ENCODE results near the gene CNTN4.

DNA sequence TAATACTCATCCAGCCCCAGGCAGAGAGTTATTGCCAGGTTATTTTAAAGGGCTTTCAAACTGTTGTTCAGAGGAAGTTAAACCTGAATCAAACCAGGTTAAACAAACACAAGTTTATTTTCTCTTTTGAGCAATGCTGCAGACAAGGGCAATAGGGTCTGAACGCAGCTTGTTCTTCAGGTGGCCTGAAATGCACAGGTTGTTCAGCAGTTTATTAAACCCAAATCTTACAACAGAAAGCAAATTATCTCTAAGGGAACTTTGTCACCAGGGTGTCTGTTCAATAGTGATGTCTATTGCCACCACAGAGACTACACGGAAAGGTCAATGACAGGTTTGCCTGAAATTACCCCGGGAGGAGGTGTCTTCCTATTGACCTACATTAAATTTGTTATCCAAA lies 877.5 kb downstream of the CNTN4 start:
- TF ChIP-seq CHD1 (IDR thresholded peaks at IDR 0.05; ENCODE audit: low read depth, low read length) (no peak), YY1 (IDR thresholded peaks at IDR 0.05; ENCODE audit: low read depth, low read length) (no peak)
- TF ChIP-seq, protein P1, sequence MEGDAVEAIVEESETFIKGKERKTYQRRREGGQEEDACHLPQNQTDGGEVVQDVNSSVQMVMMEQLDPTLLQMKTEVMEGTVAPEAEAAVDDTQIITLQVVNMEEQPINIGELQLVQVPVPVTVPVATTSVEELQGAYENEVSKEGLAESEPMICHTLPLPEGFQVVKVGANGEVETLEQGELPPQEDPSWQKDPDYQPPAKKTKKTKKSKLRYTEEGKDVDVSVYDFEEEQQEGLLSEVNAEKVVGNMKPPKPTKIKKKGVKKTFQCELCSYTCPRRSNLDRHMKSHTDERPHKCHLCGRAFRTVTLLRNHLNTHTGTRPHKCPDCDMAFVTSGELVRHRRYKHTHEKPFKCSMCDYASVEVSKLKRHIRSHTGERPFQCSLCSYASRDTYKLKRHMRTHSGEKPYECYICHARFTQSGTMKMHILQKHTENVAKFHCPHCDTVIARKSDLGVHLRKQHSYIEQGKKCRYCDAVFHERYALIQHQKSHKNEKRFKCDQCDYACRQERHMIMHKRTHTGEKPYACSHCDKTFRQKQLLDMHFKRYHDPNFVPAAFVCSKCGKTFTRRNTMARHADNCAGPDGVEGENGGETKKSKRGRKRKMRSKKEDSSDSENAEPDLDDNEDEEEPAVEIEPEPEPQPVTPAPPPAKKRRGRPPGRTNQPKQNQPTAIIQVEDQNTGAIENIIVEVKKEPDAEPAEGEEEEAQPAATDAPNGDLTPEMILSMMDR (IDR thresholded peaks at IDR 0.05; ENCODE audit: control extremely low read depth in 1 of 3, insufficient read depth in 1 of 3, low read depth in 1 of 3, low read length in 3 of 3) = no peak
